Fibroblast of lung (primary cell): ENCODE results near the gene LRTM1.

Source experiments
- CTCF ChIP-seq, 2 donors: IDR thresholded peaks in 1 of 2; conservative IDR thresholded peaks in 1 of 2; 1 replicate in 1 of 2; 2 replicates in 1 of 2; pipeline ENCODE4 v1.5.1; 2011 to 2012; ENCODE audit warnings: low read length in 2 of 2, control low read depth in 1 of 2, inconsistent platforms in 1 of 2, low read depth in 1 of 2, mild to moderate bottlenecking in 1 of 2
- EZH2 ChIP-seq: IDR thresholded peaks from 2 replicates; pipeline ENCODE4 v1.5.1; 2012; ENCODE audit warnings: low read length, control low read depth, mild to moderate bottlenecking; ENCODE audit errors: missing control alignments

GRCh38 chr3:54963641-54964040 lies 35.8 kb upstream of the LRTM1 start:
- TF ChIP-seq CTCF (conservative IDR thresholded peaks at IDR 0.05 in 1 of 2, IDR thresholded peaks at IDR 0.05 in 1 of 2; ENCODE audit: low read depth in 1 of 2, low read length in 2 of 2): no peak
- no peak for TF ChIP-seq EZH2
